ENCODE results near the gene DYNC2LI1. TPM values are rescaled to one million over a fixed set of nuclear protein-coding genes. Genes with fewer than 3 reads are reported as not detected.
"Not testable (repeated sequence)": the region's sequence is repeated elsewhere in the genome, so short reads cannot be mapped to it uniquely, and the experiment has no call there.

DYNC2LI1 gene
- polyA plus RNA-seq, 1 donor (not counting 4 experiments of a cell fraction or from before 2014, with no cell fraction given): 29.9 TPM

- Histone ChIP-seq H4K20me1 (ENCODE audit: control insufficient read depth, extremely low read depth, insufficient read depth, low read length) (no peaks in the 10 kb centered on the region), H2AFZ (ENCODE audit: control insufficient read depth, low read length) (no peak overlapping the region), H3K79me2 (ENCODE audit: control insufficient read depth, insufficient read depth, low read length) (no peaks in the 10 kb centered on the region), H3K9me1 (ENCODE audit: control insufficient read depth, extremely low read depth, insufficient read depth, low read length) (no peaks in the 10 kb centered on the region), H3K36me3 (ENCODE audit: control insufficient read depth in 2 of 2, extremely low read depth in 1 of 2, insufficient read depth in 2 of 2, low read length in 2 of 2) (no peaks in the 10 kb centered on the region), H3K9me3 (ENCODE audit: control insufficient read depth, low read depth, low read length) (no peaks in the 10 kb centered on the region), H3K4me2 (ENCODE audit: control insufficient read depth, extremely low read depth, insufficient read depth, low read depth, low read length) (no peak overlapping the region), H3K4me1 (ENCODE audit: control insufficient read depth, extremely low read depth, insufficient read depth, low read length) (no peaks in the 10 kb centered on the region), H3K27ac (ENCODE audit: control insufficient read depth, insufficient read depth, low read length) (no peak overlapping the region), H3K9ac (ENCODE audit: control insufficient read depth, extremely low read depth, insufficient read depth, low read length) (no peak overlapping the region), H3K4me3 (ENCODE audit: control insufficient read depth in 2 of 3, extremely low read depth in 1 of 3, insufficient read depth in 2 of 3, low read depth in 1 of 3, low read length in 3 of 3) (no peak overlapping the region), H3K27me3 (ENCODE audit: control insufficient read depth, extremely low read depth, insufficient read depth, low read length) (no peaks in the 10 kb centered on the region)
- FAIRE-seq (no peak), DNase-seq (ENCODE audit: low read depth, low spot score) (no peak)
- TF ChIP-seq EZH2 (IDR thresholded peaks at IDR 0.05; ENCODE audit: low read length) (no peak), CTCF (optimal IDR thresholded peaks at IDR 0.05 in 1 of 3, IDR thresholded peaks at IDR 0.05 in 1 of 3, conservative IDR thresholded peaks at IDR 0.05 in 1 of 3; ENCODE audit: extremely low read depth in 1 of 3, insufficient read depth in 2 of 3, low read length in 3 of 3) (no peak)
- dilution Hi-C loops (cut with MboI; ENCODE audit: extremely low pct_ligation_motif_present, low sequenced_read_pairs): no loop called here
Observed at GRCh38 chr2:43725711-43726246, 48.1 kb upstream of the DYNC2LI1 start.

DNA sequence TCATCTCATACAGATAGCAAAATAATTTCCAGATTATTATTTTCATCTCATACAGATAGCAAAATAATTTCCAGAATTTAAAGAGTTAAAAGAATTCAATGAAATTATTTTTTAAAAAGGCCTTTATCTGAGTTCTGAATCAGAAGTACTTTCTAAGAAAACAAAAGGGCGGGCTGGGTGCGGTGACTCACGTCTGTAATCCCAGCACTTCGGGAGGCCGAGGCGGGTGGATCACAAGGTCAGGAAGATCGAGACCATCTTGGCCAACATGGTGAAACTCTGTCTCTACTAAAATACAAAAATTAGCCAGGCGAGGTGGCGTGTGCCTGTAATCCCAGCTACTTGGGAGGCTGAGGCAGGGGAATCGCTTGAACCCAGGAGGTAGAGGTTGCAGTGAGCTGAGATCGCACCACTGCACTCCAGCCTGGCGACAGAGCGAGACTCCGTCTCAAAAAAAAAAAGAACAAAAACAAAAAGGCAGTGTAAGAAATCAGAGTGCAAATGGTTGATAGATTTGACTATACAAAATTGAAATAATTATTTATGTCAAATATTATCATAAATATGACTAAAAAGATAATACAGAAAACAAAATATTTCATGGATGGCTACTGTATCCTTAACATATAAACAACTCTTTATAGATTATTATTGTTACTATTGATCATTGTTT, 46.7 kb upstream of the DYNC2LI1 start:
- H3K36me3 ChIP-seq (ENCODE audit: control insufficient read depth in 2 of 2, extremely low read depth in 1 of 2, insufficient read depth in 2 of 2, low read length in 2 of 2); H3K9me1 ChIP-seq (ENCODE audit: control insufficient read depth, extremely low read depth, insufficient read depth, low read length); H3K4me2 ChIP-seq (ENCODE audit: control insufficient read depth, extremely low read depth, insufficient read depth, low read depth, low read length); FAIRE-seq; H3K27ac ChIP-seq (ENCODE audit: control insufficient read depth, insufficient read depth, low read length); H4K20me1 ChIP-seq (ENCODE audit: control insufficient read depth, extremely low read depth, insufficient read depth, low read length); DNase-seq (ENCODE audit: low read depth, low spot score); H3K9me3 ChIP-seq (ENCODE audit: control insufficient read depth, low read depth, low read length); H3K4me3 ChIP-seq (ENCODE audit: control insufficient read depth in 2 of 3, extremely low read depth in 1 of 3, insufficient read depth in 2 of 3, low read depth in 1 of 3, low read length in 3 of 3); H3K79me2 ChIP-seq (ENCODE audit: control insufficient read depth, insufficient read depth, low read length); dilution Hi-C loops (cut with MboI; ENCODE audit: extremely low pct_ligation_motif_present, low sequenced_read_pairs); H3K27me3 ChIP-seq (ENCODE audit: control insufficient read depth, extremely low read depth, insufficient read depth, low read length); H2AFZ ChIP-seq (ENCODE audit: control insufficient read depth, low read length); H3K4me1 ChIP-seq (ENCODE audit: control insufficient read depth, extremely low read depth, insufficient read depth, low read length); H3K9ac ChIP-seq (ENCODE audit: control insufficient read depth, extremely low read depth, insufficient read depth, low read length): not testable (repeated sequence)

DNA sequence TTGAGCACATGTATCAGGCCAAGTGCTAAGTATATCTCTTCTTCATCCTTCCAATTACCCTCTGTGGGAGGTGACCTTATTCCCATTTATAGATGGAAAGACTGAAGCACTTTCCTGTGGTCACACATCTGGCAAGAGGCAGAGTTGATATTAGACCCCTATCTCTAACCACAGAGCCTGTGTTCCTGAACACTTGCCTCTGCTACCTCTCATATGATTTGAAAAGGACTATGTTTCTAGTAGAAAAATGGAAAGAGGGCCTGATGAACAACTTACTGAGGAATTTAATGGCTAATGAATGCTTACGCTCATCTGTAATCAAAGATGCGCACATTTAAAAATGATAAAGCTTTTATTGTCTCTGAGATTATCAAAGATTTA, 46.2 kb upstream of the DYNC2LI1 start:
- FAIRE-seq (no peak), DNase-seq (ENCODE audit: low read depth, low spot score) (no peak)
- no peak for TF ChIP-seq CTCF (optimal IDR thresholded peaks at IDR 0.05 in 1 of 3, IDR thresholded peaks at IDR 0.05 in 1 of 3, conservative IDR thresholded peaks at IDR 0.05 in 1 of 3; ENCODE audit: extremely low read depth in 1 of 3, insufficient read depth in 2 of 3, low read length in 3 of 3)
- no peak for TF ChIP-seq EZH2 (IDR thresholded peaks at IDR 0.05; ENCODE audit: low read length)
- dilution Hi-C loops (cut with MboI; ENCODE audit: extremely low pct_ligation_motif_present, low sequenced_read_pairs): no loop called here
- Histone ChIP-seq H2AFZ (ENCODE audit: control insufficient read depth, low read length) (no peak overlapping the region), H3K4me1 (ENCODE audit: control insufficient read depth, extremely low read depth, insufficient read depth, low read length) (no peaks in the 10 kb centered on the region), H3K9me1 (ENCODE audit: control insufficient read depth, extremely low read depth, insufficient read depth, low read length) (no peaks in the 10 kb centered on the region), H3K9ac (ENCODE audit: control insufficient read depth, extremely low read depth, insufficient read depth, low read length) (no peak overlapping the region), H4K20me1 (ENCODE audit: control insufficient read depth, extremely low read depth, insufficient read depth, low read length) (no peaks in the 10 kb centered on the region), H3K9me3 (ENCODE audit: control insufficient read depth, low read depth, low read length) (no peaks in the 10 kb centered on the region), H3K36me3 (ENCODE audit: control insufficient read depth in 2 of 2, extremely low read depth in 1 of 2, insufficient read depth in 2 of 2, low read length in 2 of 2) (no peaks in the 10 kb centered on the region), H3K79me2 (ENCODE audit: control insufficient read depth, insufficient read depth, low read length) (no peaks in the 10 kb centered on the region), H3K27me3 (ENCODE audit: control insufficient read depth, extremely low read depth, insufficient read depth, low read length) (no peaks in the 10 kb centered on the region), H3K4me3 (ENCODE audit: control insufficient read depth in 2 of 3, extremely low read depth in 1 of 3, insufficient read depth in 2 of 3, low read depth in 1 of 3, low read length in 3 of 3) (no peak overlapping the region), H3K4me2 (ENCODE audit: control insufficient read depth, extremely low read depth, insufficient read depth, low read depth, low read length) (no peak overlapping the region), H3K27ac (ENCODE audit: control insufficient read depth, insufficient read depth, low read length) (no peak overlapping the region)
